22Rv1 (cell line): ENCODE data around the gene SYNRG.
A peak's percentile ranks its signal among the peaks of the same experiment; 100 is the strongest.
"Not testable (repeated sequence)": the region's sequence is repeated elsewhere in the genome, so short reads cannot be mapped to it uniquely, and the experiment has no call there.

Experiments used
- H3K27ac ChIP-seq: fragments of 450-650 bp; 2 replicates; pipeline ENCODE4 v1.5.1; 2017
- ZFX ChIP-seq: fragments of 450-650 bp; IDR thresholded peaks from 2 replicates; pipeline ENCODE4 v1.6.1; 2017; ENCODE audit warnings: antibody characterized with exemption, borderline replicate concordance
- TF ChIP-seq, protein P1 (sequence below): fragments of 450-650 bp; IDR thresholded peaks from 2 replicates; pipeline ENCODE4 v1.5.1; 2017; ENCODE audit warnings: mild to moderate bottlenecking

Gene SYNRG

DNA sequence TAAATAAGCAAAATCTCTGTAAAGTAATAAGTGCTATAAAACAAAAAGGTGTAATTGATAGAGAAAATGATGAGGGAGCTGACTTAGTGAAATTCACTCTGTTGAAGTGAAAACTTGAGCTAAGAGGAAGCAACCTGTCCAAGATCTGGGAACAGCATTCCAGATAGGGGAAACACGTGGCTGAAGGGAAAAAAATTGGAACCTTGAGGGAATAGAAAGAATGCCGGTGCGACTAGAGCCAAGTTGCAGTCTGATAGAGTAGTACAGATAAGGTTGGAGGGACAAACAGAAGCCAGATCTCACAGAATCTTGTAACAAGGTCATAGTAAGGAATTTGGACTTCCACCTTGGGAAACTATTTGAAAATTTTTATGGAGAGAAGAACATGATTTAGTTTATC lies 34.7 kb upstream of the SYNRG start:
- TF ChIP-seq, protein P1, sequence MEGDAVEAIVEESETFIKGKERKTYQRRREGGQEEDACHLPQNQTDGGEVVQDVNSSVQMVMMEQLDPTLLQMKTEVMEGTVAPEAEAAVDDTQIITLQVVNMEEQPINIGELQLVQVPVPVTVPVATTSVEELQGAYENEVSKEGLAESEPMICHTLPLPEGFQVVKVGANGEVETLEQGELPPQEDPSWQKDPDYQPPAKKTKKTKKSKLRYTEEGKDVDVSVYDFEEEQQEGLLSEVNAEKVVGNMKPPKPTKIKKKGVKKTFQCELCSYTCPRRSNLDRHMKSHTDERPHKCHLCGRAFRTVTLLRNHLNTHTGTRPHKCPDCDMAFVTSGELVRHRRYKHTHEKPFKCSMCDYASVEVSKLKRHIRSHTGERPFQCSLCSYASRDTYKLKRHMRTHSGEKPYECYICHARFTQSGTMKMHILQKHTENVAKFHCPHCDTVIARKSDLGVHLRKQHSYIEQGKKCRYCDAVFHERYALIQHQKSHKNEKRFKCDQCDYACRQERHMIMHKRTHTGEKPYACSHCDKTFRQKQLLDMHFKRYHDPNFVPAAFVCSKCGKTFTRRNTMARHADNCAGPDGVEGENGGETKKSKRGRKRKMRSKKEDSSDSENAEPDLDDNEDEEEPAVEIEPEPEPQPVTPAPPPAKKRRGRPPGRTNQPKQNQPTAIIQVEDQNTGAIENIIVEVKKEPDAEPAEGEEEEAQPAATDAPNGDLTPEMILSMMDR, result no peak
- no peak for TF ChIP-seq ZFX
- no peak overlapping the region; the same call in 1 of the 2 replicates for H3K27ac ChIP-seq

DNA sequence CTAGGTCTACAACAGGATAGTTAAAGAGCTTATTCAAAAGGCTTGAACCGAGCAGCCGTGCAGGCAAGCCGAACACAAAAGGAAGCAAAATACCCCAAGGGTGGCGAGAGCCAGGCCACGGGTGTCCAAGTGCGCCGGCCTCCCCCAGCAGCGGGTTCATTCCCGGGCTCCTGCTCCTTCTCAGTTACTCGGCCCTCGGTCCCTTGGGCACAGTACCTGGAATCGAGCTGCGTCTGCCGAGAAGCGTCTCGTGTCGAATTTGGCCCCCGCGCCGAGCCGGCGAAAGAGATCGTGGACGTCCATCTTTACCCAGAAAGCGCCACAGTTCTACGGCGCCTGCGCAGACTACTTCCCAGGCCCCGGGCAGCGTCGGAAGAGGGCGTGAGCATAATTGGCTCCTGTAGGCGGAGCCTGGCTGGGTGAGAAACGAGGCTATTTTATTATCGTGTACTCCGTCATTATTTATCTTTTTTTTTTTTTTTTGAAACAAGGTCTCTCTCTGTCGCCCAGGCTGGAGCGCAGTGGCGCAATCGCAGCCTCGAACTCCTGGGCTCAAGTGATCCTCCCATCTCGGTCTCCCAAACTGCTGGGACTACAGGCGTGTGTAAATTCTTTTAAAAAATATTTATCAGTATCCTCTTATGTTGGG lies 34.0 kb upstream of the SYNRG start, which contains the start of gene DDX52:
Gene DDX52 (minus strand): TSS at position 329 of the 649 bp plus-strand sequence. CDS start 26 bp downstream, at position 303.
- peak within 1 kb of the TSS; percentile 63 for H3K27ac ChIP-seq
- no peak for TF ChIP-seq ZFX
- TF ChIP-seq, protein P1, result peak; percentile 7; the same call in 1 of the 2 replicates

DNA sequence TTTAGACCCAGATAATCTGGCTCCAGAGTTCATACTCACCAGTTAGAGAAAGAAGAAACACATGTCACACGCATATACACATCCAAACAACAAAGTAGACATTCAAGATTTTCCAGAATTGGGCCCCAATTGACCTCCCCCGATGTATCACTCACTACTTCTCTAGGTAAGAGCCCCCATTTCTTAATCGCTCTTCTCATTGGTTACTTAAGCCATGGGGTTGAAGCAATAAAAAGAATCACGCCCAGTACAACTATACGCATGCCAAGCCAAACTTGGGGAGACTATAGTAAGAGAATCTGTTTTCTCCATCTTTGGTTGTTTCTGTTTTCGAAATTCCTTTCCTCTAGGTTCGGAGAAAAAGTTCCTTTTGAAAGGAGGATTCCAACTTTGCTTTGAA lies 33.5 kb upstream of the SYNRG start:
- TF ChIP-seq ZFX, result no peak
- TF ChIP-seq, protein P1, result no peak
- peak overlapping the region; percentile 63 for H3K27ac ChIP-seq

DNA sequence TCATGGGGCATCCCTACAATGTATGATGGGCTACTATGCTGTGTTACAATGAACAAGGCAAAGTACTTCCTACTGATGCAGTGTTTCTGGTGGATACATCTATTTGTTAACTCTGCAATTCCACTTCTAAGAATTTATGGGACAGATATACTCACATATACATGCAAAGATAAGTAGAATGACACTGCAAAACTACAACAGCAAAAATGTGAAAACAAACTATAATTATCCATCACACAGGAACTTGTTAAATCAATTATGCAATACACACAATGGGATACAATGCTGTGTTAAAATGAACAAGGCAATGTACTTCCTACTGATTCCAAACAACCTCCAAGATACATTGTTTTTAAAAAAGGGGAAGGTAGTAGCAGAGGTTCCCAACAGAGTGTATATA lies 30.8 kb upstream of the SYNRG start:
- TF ChIP-seq, protein P1, result no peak
- TF ChIP-seq ZFX, result no peak

DNA sequence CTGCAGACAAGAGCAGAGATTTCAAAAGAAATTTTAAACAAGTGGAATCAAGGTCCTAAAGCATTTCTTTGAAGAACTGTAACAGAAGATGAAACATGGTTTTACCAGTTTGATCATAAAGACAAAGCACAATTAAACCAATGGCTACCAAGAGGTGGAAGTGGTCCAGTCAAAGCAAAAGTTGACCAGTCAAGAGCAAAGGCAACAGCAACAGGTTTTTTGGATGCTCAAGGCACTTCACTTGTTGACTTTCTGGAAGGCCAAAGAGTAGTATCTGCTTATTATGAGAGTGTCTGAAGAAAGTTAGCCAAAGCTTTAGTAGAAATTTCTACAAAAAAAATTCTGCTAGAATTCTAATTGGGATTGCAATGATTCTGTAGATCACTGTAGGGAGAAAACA lies 28.7 kb upstream of the SYNRG start:
- no peak overlapping the region for H3K27ac ChIP-seq
- no peak for TF ChIP-seq ZFX
- TF ChIP-seq, protein P1, result no peak

More for the DNA sequence above, 30.8 kb upstream of the SYNRG start:
- no peak overlapping the region for H3K27ac ChIP-seq

DNA sequence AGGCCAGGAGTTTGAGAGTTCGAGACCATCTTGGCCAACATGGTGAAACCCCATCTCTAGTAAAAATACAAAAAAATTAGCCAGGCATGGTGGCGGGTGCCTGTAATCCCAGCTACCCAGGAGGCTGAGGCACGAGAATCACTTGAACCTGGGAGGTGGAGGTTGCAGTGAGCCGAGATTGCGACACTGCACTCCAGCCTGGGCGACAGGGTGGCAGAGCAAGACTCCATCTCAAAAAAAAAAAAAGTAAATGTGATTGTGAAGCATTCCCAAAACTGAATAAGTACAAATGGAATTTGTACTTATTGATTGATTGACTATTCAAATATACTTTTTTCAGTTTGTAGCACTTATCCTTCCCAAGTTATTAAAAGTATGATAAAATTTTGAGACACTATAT lies 7.2 kb upstream of the SYNRG start:
- not testable (repeated sequence) for H3K27ac ChIP-seq

DNA sequence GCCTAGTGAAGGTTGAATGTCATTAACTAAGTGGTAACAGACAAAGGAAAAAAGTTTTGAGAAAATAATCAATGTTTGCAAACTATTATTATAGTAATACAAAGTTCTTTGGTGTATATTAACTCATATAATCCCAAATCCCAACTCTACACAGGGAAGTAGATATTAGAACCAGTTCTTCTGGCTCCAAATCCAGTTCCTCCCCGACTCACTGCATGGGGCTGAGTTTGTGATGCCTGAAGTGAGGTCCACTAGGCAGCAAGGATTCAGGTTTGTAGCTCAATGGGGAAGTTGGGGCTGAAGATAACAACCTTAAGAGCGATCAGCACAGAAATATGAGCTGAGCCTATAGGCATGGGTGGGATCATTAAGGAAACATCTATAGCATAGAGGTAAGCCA lies 5.6 kb upstream of the SYNRG start:
- TF ChIP-seq, protein P1, result no peak
- no peak for TF ChIP-seq ZFX
- no peak overlapping the region for H3K27ac ChIP-seq

DNA sequence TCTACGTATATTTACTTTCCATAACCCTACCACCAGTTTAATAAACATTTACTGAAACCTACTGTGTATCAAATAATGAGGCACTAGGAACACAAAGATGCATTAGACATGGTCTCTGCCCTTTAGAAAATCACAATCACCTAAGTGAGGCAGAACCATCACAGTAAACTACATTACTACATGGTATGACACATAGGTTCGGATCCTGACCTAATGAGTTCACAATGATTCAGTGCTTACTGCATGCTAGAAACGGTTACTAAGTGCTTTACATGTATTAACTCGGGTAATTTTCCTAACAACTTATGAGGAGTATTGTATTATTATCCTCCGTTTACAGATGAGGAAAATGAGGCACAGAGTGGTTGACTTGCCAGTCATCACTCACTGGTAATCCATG lies 5.2 kb upstream of the SYNRG start:
- no peak for TF ChIP-seq ZFX
- TF ChIP-seq, protein P1, result no peak
- no peak overlapping the region for H3K27ac ChIP-seq
